ENCODE measurements around the gene PLCH1. TPM values are rescaled to one million over a fixed set of nuclear protein-coding genes. Genes with fewer than 3 reads are reported as not detected.
A peak's percentile ranks its signal among the peaks of the same experiment; 100 is the strongest.

PLCH1 gene
- total and polyA plus RNA-seq, 2 of the 8 experiments (the other 6 are each of a cell fraction or from before 2014, with no cell fraction given) = 5.8 to 17.2 TPM

- no peak for TF ChIP-seq CTCF (IDR thresholded peaks at IDR 0.05; ENCODE audit: control extremely low read depth in 1 of 3, insufficient read depth in 1 of 3, low read depth in 1 of 3, low read length in 3 of 3)
- TF ChIP-seq RFX5 (IDR thresholded peaks at IDR 0.05; ENCODE audit: borderline replicate concordance, low read depth, low read length) = no peak
- TF ChIP-seq JUN (IDR thresholded peaks at IDR 0.05; ENCODE audit: low read depth, low read length) = no peak
- no peak for TF ChIP-seq SP2 (IDR thresholded peaks at IDR 0.05; ENCODE audit: low read length)
- TF ChIP-seq CBX8 (IDR thresholded peaks at IDR 0.05; ENCODE audit: borderline replicate concordance, low read depth, low read length) = no peak
- peak; percentile 59; the same call in 1 of the 2 replicates for TF ChIP-seq TAF1 (IDR thresholded peaks at IDR 0.05; ENCODE audit: low read depth, low read length)
- no peak for TF ChIP-seq CHD1 (IDR thresholded peaks at IDR 0.05; ENCODE audit: low read depth, low read length)
- no peak for TF ChIP-seq YY1 (IDR thresholded peaks at IDR 0.05; ENCODE audit: low read depth, low read length)
- TF ChIP-seq GTF2F1 (IDR thresholded peaks at IDR 0.05; ENCODE audit: borderline replicate concordance, low read depth, low read length) = no peak
- TF ChIP-seq SP1 (IDR thresholded peaks at IDR 0.05; ENCODE audit: low read depth, low read length) = no peak
- no peak for TF ChIP-seq EZH2 (IDR thresholded peaks at IDR 0.05; ENCODE audit: low read depth, low read length, severe bottlenecking)
- no peak for TF ChIP-seq CHD2 (IDR thresholded peaks at IDR 0.05; ENCODE audit: low read length)
- no peak; the same call in 1 of the 2 replicates for TF ChIP-seq TBP (IDR thresholded peaks at IDR 0.05; ENCODE audit: low read depth, low read length)
- TF ChIP-seq BCL11A (IDR thresholded peaks at IDR 0.05; ENCODE audit: low read depth in 2 of 2, low read length in 2 of 2) = no peak
- TF ChIP-seq POLR2A (IDR thresholded peaks at IDR 0.05; ENCODE audit: control extremely low read depth in 1 of 2, low read depth in 2 of 2, low read length in 2 of 2) = peak in 1 of 2 experiments; percentile 49; a peak in 2 of 3 replicates
- TF ChIP-seq JUND (IDR thresholded peaks at IDR 0.05; ENCODE audit: low read length) = no peak
- TF ChIP-seq, protein P1, sequence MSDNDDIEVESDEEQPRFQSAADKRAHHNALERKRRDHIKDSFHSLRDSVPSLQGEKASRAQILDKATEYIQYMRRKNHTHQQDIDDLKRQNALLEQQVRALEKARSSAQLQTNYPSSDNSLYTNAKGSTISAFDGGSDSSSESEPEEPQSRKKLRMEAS (IDR thresholded peaks at IDR 0.05) = no peak
- TF ChIP-seq EGR1 (IDR thresholded peaks at IDR 0.05; ENCODE audit: borderline replicate concordance, low read depth, low read length) = no peak
- no peak for TF ChIP-seq RNF2 (IDR thresholded peaks at IDR 0.05; ENCODE audit: borderline replicate concordance, low read depth, low read length, missing control alignments, poor library complexity, severe bottlenecking)
Observed at GRCh38 chr3:155744010-155744625, 753 bp downstream of the PLCH1 start (continued).

Measured in H1 (cell line).